Posterior vena cava (tissue), 2 donors: Measurements from ENCODE around the gene CDK7. TPM values are rescaled to one million over a fixed set of nuclear protein-coding genes. Genes with fewer than 3 reads are reported as not detected.

ENCODE experiments used
- DNase-seq: peaks from one replicate; pipeline ENCODE4 v3.0.0-alpha.2; 2020; ENCODE audit warnings: low spot score
- intact Hi-C, 2 donors: fragments of 100-400 bp; cut with DNase I; formaldehyde crosslinking; loops; one replicate each; pipeline versions ENCODE4 v1.14.1 to v1.14.2; 2022 to 2023
- total RNA-seq, 2 donors: library from RNA; stranded (reverse); fragmentation: NEBNext Ultra II Directional; extraction: Animal tissue kit (Norgen Biotek cat#: 25700); gene quantifications; one replicate each; pipeline ENCODE4 v1.2.1, GENCODE V29; 2021
- donor health status: DM: yes; HTN: yes; CAD: no.
- donor health status: DM: yes; HTN: yes; CAD: no.

Gene CDK7
- total RNA-seq, 2 donors from 2014 or later, result 14.6 to 19.5 TPM

DNA sequence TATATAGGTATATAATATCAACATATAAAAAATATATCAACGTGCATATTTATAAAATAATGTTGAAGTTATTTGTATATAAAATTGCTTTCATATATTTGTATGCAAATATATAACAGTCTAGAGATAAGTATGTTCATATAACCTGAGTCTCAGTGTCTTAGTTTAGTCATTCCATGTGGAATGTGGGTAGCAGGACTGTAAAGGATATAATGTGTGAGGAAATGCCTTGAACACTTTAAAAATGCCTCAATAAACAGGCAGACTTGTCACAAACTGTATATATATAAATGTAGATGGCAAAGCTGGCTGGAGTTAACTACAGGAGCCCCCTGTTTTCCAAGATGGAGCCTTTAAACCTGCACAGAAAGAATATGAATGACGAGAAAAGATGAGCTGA, 49.5 kb downstream of the CDK7 start:
- intact Hi-C loops, result no loop called here
- no peak for DNase-seq

- intact Hi-C loops, result no loop called here
These were observed 50.9 kb downstream of the CDK7 start for GRCh38 chr5:69285448-69286116.

DNA sequence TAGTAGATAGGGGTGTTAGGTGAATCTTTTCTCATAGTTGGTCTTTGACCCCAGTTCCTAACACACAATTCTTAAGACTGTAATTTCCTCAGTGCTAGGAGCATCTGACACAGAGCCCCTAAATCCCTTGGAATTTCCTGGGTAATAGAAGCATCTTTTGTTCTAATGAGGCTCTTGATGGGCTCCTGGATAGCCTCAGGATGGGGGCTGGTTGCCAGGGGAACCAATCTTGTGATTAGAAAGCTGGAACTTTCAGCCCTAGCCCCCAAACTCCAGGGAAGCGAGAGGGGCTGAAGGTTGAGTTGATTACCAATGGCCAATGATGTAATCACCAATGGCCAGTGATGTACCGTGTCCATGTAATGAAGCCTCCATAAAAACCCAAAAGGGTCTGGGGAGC, 53.4 kb downstream of the CDK7 start:
- DNase-seq, result no peak
- intact Hi-C loops, result no loop called here

More at GRCh38 chr5:69285448-69286116, 50.9 kb downstream of the CDK7 start:
- no peak for DNase-seq

GRCh38 chr5:69288688-69289087, 54.0 kb downstream of the CDK7 start:
- intact Hi-C loops, result no loop called here

GRCh38 chr5:69292306-69292705, 57.6 kb downstream of the CDK7 start:
- no peak for DNase-seq
- intact Hi-C loops, result no loop called here

More at GRCh38 chr5:69288688-69289087, 54.0 kb downstream of the CDK7 start:
- DNase-seq, result no peak

DNA sequence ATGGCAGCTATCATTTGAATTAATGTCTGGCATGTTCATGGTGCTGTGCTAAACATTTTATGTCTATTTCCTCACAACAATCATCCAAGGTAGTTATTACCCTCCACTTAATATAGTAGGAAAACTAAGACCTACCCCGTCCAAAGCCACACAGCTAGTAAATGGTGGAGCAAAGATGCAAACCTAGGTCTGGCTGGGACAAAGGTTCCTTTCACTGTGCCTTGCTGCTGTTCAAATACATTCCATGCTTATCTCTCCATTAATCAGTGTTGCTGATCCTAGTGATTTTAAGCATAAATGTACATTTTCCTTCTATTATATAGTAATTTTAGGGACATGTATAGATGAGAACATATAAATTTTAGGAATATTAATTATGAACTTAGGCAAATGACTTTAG, 59.2 kb downstream of the CDK7 start:
- intact Hi-C loops, result no loop called here
- no peak for DNase-seq

- DNase-seq, result no peak
- intact Hi-C loops, result no loop called here
These were observed 60.5 kb downstream of the CDK7 start for GRCh38 chr5:69295088-69295754.

- no peak for DNase-seq
- intact Hi-C loops, result no loop called here
These were observed 64.9 kb downstream of the CDK7 start for GRCh38 chr5:69299625-69300024.

DNA sequence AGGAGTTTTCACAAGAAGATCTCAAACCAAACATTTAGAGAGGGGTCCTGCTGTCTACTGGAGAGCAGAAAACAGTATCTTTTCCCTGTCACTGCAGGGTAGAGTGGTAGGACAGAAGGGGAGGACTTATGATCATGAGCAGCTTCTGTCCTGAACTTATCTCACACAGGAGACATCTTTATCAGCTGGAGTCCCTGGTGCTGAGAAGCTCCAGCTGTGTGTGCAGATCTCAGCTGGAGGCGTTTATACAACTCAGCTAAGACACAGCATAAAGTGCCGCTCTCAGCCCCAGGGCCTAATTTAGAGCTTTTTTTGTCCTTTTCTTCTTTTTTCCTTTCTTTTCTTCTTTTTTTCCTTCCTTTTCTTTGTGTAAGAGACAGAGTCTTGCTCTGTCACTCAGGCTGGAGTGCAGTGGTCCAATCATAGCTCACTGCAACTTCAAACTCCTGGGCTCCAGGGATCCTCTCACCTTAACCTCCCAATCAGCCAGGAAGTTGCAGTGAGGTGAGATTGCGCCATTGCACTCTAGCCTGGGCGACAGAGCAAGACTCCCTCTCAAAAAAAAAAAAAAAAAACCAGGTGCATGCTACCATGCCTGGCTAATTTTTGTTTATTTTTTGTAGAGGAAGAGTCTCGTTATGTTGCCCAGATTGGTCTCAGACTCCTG, 66.0 kb downstream of the CDK7 start:
- DNase-seq, result no peak
- intact Hi-C loops, result no loop called here

DNA sequence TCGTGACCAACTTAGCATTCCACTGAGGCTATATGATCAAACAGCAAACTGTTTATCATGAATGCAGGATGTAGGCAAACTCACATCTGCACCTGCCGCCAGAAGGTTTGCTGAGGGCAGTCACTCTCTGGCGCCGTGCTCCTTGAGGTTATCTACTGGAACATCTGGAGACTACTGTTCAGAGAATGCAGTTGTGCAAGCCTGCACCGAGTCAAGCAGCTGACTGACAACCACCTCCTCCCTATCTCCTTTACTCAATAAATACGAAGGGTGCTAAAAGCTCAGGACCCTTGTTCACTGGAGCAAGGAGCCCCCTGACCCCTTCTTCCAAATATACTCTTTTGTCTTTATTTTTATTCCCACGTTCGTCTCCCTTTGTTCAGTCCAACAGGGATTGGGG, 70.8 kb downstream of the CDK7 start:
- DNase-seq, result peak; percentile 38
- intact Hi-C loops, result no loop called here

GRCh38 chr5:69308046-69308553, 73.4 kb downstream of the CDK7 start:
- intact Hi-C loops, result no loop called here
- DNase-seq, result no peak

GRCh38 chr5:69309380-69309779, 74.7 kb downstream of the CDK7 start:
- DNase-seq, result no peak
- intact Hi-C loops, result no loop called here

- DNase-seq, result no peak
- intact Hi-C loops, result no loop called here
These were observed 77.9 kb downstream of the CDK7 start for GRCh38 chr5:69312459-69313160.

DNA sequence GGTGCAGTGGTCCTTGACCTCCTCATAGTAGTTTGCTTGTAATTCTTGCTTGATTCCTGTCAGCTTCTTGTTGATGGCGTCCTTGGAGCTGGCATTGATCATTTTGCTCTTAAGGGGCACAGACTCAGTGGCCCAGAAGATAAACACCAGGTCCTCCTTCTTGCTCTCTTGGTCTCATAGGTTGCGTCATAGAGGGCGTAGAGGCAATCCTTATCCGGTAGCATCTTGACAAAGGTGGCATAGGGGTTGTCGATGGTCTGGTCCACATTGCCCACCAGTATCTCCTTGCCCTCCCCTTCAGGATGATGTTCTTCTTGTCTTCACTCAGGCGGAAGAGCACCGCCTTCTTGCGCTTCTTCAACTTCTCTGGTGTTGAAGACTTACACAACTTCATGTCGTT, 78.7 kb downstream of the CDK7 start:
- no peak for DNase-seq
- intact Hi-C loops, result no loop called here

DNA sequence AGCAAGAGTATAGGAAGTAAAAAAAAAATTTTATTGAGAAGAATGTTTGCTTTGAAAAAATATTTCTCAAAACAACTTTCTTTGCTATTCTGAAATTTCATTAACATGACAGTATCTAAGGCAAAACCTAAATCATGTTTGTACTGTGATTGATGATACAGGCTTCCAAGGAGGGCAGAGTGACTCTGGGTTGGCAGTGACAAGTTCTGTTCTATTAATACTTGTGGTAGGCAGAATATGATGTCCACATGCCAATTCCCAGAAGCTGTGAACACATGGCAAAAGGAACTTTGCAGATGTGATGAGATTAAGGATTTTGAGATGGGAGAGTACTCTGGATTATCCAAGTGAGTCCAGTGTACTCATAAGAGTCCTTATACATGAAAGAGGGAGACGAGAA, 81.3 kb downstream of the CDK7 start:
- no peak for DNase-seq
- intact Hi-C loops, result no loop called here

DNA sequence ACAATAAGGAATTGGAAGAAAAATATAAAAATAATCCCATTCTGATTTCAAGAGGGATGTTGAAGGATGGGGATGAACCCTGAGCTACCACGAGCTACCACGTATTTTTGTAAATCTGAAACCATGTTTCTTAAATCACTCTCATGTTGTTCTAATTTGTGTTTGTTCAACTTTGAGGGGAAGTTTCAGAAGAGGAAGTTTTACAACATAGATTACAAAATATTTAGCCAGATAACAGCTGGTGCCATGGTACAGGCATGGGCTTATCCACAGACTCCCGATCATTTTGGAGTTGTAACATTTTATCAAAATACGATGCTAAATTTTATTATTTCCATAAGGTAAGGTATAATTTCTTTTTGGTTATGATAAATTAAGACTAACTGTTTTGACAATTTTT, 82.7 kb downstream of the CDK7 start:
- intact Hi-C loops, result no loop called here
- no peak for DNase-seq

DNA sequence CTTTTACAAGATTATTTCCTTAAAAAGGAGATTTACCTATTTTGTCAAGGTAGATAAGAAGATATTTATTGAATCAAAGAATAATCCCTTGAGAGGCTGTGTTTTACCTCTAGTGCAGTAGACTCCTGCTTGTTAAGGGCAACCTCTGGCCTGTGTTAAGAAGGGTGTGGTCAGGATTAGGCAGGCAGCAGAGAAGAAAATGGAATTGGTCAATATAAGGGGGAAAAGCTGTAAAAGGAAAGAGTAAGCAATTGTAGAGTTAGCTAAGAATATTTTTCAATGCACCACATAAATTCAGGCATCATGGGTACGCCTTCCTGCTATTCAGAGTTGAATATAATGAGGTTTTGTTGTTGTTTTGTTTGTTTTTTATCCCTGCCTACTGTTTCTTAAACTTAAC, 91.7 kb downstream of the CDK7 start:
- DNase-seq, result no peak
- intact Hi-C loops, result no loop called here
